HCEC 1CT (cell line): ENCODE results near the gene DDC.

Source experiments
- DNase-seq: peaks from one replicate; pipeline ENCODE4 v3.0.0-alpha.2; 2017

DDC gene

DNA sequence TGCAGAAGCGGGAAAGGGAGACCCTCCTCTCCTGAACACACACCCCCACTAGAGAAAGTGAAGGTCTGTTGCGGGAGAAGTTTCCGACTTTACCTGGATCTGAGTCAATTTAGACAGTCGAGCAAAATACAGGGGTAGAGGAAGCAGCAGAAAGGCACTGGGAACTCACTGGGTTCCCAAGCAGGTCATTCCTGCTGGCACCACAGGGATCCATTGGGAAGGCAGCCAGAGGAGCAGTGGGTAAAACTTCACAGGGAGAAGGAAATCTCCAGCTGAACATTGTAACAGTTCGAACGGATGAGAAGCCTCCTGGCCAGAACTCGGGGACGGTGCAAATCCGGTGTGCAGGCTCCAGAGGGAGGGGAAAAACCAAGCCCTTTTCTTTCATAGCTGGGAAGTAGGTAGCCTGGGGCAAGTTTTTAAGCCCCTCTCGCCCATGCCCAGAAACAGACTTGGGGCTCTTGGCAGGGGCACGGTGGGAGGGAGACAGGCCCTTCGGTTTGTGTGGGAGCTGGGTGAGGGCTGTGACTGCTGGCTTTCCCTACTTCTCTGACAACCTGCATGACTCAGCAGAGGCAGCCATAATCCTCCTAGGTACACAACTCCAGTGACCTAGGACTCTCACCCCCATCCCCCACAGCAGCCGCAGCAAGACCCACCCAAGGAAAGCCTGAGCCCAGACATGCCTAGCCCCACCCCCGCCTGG lies 51.9 kb downstream of the DDC start:
- DNase-seq = no peak

DNA sequence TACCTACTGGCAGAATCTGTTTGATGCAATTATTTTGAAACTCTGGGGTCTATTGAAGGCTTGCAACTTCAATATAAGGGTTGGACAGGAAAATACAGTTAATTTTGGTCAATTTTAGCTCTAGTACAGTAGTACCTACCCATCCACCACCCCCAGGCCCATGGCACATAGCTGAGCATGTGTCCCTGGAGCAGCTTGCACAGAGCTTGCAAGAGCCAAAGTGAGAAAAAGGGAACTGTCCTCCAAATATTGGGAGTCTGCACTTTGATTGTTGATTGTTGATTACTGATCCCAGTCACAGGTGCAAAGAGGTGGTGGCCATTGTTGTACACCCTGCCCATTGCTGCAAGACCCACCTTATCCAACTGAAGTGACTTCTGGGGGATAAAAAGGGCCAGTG lies 52.8 kb downstream of the DDC start:
- DNase-seq = no peak

DNA sequence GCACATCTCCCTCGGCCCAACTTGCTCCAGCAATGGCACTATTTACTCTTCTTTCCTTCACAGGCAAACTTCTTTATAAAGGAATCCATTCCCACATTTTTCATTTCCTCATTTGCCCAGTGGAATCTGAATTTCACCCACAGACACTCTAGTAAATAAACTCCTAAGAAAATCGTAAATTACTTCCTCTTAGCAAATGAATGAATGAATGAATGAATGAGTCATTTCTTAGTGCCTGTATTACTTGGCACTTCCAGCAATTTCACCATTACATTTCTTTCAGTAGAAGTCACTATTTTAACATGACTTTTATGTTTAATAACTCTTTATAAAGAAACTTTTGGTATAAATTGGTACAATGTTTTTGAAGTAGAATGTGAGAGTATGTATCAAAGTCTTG lies 55.7 kb downstream of the DDC start:
- peak; percentile 19 for DNase-seq

DNA sequence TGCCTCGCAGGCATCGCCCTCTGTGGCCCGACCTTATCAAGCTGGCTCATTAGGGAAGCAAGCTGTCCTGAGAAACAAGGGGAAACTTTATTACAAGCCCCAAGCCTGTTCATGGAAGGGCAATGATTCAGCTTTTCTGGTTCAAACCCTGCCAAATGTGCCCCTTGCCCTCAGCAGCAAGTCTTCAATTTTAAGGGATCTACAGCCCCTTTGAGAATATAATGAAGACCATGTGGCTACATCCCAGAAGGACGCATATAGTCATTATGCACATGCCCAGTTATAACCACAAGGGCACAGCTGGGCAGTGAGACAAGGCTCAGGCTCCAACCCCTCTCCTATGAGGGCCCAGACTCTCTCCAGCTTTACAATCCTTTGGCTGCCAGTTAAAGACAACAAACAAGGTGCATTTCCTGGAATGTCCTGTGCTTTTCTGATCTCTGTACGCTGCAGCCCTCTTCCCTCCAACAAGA lies 56.7 kb downstream of the DDC start:
- no peak for DNase-seq

DNA sequence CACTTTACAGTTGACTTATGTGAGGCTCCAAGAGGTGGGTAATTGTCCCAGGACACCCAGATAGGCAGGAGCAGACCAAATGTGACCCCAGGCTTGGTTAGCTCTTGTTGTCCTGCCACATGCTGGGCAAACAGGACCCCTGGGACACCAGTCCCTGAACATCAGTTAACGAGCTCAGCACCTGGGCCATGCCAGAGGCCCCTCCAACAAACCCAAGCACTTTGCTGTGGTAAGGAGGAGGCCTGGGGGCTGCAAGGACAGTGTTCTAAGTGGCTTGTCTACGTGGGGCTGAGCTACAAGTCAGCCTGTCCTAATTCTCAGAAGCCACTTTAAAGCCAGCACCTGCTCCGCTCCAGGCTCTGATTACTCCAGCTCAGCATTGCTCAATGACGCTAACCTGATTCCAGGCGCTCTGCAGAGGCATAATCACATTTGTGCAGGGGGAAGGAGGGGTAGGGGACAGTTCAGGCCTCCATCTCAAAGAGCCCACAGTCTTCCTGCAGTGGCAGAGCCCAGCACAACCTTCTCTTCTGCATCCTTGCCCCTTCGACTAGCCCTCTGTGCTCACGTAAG lies 57.2 kb downstream of the DDC start:
- DNase-seq = no peak

DNA sequence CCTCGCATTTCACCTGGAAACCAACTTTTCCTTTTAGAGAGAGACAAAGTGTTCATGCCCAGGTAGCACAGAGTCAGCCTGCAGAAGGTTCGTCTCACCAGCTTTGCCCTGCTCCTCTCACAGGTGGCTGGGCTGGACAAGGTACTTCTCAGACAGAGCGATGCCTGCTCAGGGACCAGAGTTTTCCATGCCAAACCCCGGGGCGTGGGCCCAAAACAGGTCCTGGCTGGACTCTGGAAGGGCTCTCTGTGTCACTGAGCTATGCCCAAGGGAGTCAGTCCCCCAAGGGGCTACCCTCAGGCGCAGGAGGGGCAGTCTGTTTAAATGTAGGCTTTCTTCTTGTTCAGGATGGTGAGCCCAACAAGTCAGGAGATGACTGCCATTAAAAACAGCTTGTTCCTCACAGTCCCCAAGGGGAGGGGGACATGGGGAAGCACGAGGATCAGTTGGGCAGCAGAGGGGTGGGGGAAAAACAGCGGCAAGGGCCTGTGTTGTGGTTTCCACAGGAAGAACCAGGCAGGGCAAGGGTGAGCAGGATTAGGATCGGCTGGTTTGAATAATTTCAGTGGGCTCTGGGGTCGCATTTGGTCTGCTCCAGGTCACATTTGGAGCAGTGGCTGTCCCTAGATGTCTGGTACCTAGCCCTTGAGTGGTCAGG lies 59.5 kb downstream of the DDC start:
- DNase-seq = no peak

DNA sequence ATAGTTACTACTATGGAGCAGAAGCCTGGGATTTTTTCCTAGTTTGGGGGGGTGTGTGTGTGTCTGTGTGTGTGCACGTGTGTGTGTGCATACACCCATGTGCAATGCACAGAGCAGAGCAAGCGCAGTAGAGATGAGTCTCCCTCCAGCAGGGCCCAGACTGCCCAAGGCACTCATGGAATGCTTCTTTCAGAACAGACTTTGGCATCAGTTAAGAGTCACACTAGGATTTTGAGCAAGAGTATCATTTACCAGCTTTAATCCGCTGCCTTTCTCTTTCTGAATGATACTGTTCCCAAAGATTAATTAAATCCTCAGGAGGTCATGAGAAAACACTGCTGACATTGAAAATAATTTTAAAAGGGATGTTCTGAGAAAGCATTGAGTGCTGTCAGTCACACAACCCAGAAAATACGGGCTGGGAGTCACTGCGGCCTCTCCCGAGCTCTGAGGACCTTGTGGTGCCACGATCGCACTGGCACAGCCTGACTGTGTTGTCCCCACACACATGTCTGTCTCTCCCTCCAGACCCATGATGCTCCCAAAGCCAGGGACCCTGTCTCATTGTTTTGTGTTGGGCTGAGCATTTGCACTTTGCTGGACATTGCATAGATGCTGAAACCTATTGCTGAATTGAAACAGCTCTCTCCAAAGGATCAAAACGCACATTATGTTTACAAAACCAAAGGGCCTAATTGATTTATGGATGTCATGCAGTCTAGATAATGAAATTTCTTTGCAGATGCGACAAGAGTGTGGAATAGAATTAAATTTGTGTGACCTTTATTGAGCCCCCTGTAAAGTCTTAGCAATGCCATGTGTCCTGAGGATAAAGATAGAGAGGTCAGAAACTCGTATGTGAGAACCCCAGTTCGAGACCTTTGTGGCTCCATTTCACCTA lies 60.3 kb downstream of the DDC start:
- DNase-seq = no peak

DNA sequence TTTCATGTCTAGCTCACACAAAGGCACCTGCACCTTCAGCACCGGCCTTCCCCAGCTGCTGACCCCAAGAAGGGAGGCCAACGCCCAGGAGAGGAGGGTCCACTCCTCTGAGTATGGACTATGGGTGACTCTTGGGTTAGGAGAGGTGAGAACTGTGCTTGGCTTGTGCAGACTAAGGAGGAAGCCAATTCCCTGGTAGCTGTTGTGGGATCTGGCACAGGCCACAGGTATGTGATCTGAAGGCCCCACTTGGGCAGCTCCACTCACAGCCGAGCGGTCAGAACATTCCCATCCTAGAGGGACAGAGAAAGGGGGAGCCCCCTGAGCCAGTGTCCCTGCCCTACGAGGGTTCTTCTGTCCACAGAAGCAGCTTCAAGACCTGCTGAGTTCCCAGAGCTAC lies 62.3 kb downstream of the DDC start:
- DNase-seq = peak; percentile 30

DNA sequence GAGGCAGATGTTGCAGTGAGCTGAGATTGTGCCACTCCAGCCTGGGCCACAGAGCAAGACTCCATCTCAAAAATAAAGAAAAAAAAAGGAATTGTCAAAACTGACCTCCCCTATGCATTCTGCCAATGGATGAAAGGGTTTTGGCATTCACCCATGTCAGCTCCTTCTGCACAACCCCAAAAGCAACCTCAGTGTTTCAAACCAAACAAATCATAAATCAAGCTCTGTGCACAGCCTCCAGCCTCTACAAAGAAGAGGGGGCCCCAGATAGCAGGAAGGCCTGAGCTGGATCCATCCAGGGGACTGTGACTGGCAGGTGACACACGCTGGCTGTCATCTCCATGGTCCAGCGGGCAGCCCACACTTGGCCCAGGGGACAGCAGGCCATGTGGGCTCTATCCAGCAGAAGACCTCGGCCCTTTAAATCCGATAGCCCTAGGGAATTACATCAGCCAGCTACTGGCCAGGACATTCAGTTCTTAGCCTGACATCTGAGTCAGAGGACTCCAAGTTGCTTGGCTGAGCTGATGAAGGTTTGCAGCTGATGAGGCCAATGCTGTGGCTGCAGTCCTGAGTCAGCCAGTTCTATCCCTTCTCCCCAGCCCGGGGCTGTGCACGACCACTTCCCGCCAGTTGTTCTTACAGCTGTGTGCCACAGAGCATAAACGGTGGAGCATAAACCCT lies 63.1 kb downstream of the DDC start:
- peak; percentile 96 for DNase-seq

DNA sequence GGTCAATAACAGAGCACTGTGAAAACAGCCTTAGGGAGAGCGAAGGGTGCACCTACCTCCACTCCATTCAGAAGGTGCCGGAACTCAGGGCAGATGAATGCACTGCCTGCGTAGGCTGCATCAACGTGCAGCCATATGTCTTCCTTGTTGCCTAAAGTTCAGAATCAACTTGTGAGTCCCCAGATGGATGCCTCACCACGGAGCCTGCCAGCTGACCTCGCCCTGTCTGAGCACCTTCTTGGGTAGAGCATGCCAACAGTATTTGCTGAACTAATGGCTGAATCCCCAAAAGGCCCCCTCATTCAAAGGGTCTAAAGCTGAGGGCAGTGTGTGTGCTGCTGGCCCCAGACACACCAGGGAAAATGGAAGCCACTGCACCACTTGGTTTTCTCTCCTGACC lies 66.1 kb downstream of the DDC start:
- DNase-seq = no peak

DNA sequence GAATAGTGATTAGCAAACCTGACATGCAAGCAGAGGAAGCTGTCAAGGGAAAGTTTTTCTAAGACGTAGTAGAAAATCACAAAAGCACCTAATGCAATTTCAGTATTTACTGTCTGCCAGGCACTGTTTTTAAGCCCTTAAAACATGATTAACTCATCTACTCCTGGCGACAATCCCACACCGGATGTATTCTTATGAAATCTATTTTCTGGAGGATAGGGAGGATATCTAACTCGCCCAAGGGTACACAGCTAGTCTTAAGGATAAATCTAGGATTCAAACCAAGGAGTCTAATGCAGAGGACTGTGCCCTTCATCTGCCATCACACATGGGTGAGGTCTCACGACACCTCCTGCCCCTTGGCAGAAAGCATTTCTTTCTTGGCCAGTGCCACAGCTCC lies 67.2 kb downstream of the DDC start:
- peak; percentile 70 for DNase-seq

DNA sequence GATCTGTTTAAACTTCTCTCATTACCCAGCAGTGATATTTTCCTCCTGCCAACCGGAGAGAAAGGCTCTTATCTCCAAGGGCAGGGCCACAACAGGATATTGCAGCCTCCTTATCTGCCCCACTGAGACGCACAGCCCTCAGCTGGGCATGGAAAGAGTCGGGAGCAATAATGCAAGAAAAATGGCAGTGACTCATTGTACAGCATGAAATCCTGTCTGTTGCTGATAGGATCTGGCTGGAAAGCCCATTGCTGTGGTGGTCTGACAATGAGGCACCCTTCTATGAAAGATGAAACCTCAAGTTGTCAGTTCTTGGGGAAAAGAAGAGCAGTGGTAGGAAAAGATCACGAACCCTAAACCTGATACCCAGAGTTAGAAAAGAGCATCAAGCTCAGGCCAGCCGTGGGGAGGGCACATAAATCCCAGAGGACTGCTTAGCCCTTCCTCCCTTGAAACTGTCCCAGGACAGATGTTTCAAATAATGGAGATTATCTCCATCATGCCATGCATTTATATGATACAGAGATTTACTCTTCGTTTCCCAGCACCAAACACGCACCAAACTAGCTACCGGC lies 68.0 kb downstream of the DDC start:
- peak; percentile 45 for DNase-seq

DNA sequence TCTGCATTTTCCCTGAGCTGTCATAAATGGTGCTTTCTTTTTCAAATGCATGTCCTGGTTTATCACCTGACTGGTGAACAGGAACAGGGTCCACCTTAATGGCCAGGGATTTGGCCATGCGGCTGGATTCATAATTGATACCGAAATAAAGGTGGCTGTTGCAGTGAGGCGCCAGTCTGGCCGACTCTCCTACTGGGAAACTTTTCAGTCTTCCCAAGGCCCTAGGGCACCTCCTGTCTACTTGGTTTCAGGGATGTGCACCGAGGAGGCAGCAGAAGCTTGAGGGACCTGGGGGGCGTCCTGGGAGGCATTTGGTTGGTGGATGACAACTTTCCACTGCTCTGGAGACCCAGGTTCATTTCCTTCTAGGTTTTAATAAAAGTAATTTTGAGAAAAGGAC lies 68.6 kb downstream of the DDC start:
- no peak for DNase-seq

DNA sequence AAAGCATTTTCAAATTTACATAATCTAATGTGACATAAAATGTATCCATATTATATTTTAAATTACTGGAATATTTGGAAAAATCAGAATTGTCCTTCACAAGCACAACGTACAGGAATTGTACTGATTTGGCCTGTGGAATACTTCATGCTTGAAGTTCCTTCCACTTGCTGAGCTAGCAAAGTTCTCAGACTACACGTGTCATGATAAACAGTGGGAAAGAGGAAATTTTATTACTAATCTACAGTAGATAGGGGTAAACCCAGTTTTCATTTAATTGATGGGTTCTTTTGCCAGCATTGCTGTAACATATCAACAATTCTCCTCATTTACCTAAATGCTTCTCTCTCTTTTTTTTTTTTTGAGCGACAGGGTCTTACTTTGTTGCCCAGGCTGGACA lies 69.5 kb downstream of the DDC start:
- no peak for DNase-seq

DNA sequence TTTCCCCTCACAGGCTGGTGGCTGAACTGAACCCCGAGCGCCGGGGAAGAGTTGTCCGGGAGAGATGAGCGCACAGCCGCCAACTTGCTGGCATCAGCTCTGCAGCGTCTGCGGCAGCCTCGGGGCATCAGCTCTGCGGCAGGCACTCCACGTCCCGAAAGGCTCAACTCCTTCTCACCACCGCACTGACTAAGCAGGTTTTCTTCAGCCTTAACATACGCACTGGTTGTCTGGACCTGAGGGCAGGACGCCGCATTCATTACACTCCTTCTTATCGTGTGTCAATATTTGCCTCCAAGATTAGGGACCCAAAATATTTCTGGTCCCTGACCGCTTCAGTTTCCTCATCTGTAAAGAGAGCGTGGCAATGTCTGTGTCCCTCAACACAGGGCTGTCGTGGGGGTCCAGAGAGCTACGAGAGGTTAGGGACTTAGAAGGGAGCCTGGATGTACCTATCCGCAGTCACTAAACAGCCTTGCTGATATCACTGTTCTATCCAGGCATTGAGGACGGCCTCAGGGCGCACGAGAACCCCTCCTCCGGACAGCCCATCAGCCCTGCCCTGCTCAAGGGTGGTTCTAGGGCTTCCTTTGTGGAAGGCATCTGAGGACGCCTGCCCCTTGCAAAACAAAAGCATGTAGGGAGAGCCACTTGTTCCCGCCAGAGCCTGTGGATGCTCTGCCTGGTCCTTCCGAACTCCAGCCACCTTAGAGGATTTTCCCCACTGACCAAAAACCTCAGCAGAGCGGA lies 72.3 kb downstream of the DDC start:
- no peak for DNase-seq

DNA sequence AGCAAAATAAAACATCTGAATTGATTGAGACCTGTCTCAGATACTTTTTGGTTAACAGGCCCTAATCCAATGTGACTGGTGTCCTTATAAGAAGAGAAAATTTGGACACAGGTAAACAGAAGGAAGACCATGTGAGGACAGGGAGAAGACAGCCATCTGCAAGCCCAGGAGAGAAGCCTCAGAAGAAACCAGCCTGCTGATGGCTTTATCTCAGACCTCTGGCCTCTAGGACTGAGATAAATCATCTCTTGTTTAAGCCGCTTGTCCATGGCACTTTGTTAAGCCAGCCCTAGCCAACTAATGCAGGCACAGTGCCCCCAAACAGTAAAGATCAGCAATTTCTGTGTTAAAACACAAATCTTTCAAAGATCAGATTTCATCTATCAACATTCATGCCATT lies 73.3 kb downstream of the DDC start:
- no peak for DNase-seq

DNA sequence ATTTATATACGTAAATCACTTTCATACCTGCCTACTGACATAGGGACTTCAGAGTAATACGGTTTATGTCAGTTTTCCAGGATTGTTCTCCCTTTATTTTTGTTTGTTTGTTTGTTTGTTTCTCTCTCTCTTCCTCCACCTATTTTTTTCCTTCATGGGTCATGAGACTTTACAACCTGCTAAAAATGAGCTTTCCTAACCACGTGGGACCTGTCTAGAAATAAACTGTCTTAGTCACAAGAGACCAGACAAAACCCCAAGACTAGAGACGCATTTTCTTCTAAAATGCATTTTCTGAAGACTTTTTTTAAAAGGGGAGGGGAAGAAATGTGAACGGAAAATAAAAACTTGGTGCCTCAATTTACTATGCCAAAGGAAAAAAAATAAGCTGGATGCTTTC lies 74.0 kb downstream of the DDC start:
- DNase-seq = no peak

DNA sequence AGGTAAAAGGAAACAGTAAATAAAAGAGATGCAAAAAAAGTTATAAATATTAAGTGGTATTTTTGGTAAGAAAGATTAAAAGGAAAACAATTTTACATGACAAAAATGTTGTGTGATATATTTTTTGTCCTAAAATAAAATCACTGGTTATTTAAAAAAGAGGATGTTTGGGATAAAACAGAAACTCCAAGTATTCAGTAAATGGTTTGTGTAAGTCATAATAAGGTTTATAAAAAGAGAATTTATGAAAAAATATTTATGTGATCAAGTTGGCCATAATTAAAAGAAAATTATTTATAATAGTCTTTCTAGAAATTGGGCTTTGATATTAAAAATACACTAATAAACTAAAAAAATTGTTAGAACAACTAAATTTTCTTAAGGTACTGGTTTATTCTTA lies 76.8 kb downstream of the DDC start:
- DNase-seq = no peak

DNA sequence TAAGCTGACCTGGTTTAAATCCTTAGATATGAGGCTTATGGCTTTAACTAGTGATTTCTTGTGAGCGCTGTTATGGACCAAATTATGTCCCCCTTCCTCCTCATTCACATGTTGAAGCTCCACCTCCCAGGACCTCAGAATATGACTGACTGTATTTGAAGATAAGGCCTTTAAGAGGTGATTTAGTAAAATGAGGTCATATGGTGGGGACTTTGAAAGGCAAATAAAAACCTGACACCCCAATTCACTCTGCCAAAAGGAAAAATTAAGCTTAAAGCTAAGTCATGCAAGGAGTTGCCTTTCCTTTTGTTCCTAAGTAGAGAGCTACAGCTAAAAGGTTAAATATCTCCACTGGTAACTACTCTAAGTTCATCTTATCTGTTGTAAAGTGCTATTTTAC lies 78.7 kb downstream of the DDC start:
- no peak for DNase-seq

DNA sequence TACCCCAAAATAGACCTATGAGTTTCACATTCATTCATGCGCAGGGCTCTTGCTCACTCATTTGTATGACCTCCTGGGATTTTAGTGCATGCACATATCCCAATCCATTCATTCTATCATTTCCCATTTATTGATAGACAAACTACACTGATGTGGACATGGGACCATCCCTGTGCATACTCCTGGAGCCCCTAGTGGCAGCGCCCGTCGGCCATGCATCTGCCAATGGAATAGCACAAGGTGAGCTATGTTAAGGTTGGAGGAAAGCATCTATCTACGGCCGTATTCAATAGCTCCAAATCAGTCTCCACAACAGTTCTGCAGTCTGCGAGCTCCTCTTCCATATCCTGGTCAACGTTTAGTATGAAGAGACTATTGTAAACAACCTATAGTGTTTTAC lies 83.3 kb downstream of the DDC start:
- DNase-seq = no peak

DNA sequence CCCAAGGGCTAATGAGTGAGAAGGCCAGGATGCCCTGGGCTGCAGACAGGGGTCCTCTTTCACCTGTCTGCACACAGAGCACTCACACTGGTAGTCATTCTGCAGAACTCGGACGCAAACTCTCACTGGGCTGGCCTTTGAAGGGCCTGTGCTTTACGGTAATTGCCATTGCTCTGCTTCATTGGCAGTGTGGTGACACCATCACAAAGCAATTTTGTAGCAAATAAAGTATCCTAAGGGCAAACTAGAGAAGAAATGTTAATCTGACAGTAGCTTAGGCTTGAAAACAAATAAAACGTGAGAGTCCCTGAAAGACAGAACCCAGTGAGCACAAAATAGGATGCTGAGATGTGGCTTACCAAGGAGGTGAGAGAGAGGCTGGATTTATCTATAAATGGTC lies 84.4 kb downstream of the DDC start:
- no peak for DNase-seq
